ENCODE data around the gene RANGAP1. TPM values are rescaled to one million over a fixed set of nuclear protein-coding genes. Genes with fewer than 3 reads are reported as not detected.

RANGAP1 gene
- total and polyA plus RNA-seq, 2 of the 8 experiments (the other 6 are each of a cell fraction or from before 2014, with no cell fraction given) = 121 to 171 TPM

GRCh38 chr22:41230401-41230785 lies 55.6 kb downstream of the RANGAP1 start:
- Histone ChIP-seq H4K91ac (replicated peaks; ENCODE audit: insufficient read length, low read length) (no peak overlapping the region), H3K4ac (replicated peaks; ENCODE audit: insufficient read length, low read depth, low read length) (no peak overlapping the region), H2BK12ac (ENCODE audit: low read depth, low read length) (no peak overlapping the region), H4K5ac (ENCODE audit: insufficient read length, low read depth, low read length) (no peak overlapping the region), H3K79me1 (ENCODE audit: low read depth, low read length) (no peaks in the 10 kb centered on the region), H2BK120ac (replicated peaks; ENCODE audit: low read depth, low read length) (no peak overlapping the region), H4K20me1 (replicated peaks in 1 of 2; ENCODE audit: control insufficient read depth in 1 of 2, insufficient read depth in 2 of 2, low read length in 2 of 2) (peaks cover 0 to 3% of the 10 kb centered on the region in 2 experiments), H3K18ac (ENCODE audit: extremely low read depth, low read length) (no peak overlapping the region), H2AK5ac (ENCODE audit: low read depth, low read length) (no peak overlapping the region), H3K27me3 (replicated peaks in 1 of 4; ENCODE audit: control insufficient read depth in 3 of 4, extremely low read depth in 1 of 4, insufficient read depth in 3 of 4, low read length in 3 of 4) (peaks cover 0 to 2% (median 0%) of the 10 kb centered on the region in 4 experiments; a peak in 1 of 7 replicates), H2AFZ (ENCODE audit: low read length) (no peak overlapping the region), H3K9me3 (ENCODE audit: insufficient read depth in 2 of 2, low read depth in 1 of 2, low read length in 1 of 2) (no peaks in the 10 kb centered on the region), H3K27ac (ENCODE audit: low read depth, low read length) (no peak overlapping the region), H4K8ac (ENCODE audit: extremely low read depth, insufficient read depth, low read length) (no peak overlapping the region; the same call in 1 of the 2 replicates), H3K23me2 (ENCODE audit: low read depth, low read length) (no peaks in the 10 kb centered on the region), H2BK20ac (ENCODE audit: low read length) (no peak overlapping the region), H3K4me2 (ENCODE audit: insufficient read depth in 1 of 2, low read depth in 2 of 2, low read length in 2 of 2) (no peak overlapping the region), H2BK5ac (ENCODE audit: low read depth, low read length) (no peak overlapping the region), H3K23ac (ENCODE audit: insufficient read length) (no peak overlapping the region), H3K56ac (replicated peaks; ENCODE audit: insufficient read length, low read depth, low read length) (no peak overlapping the region), H2BK15ac (ENCODE audit: low read length) (no peak overlapping the region), H3K14ac (ENCODE audit: insufficient read length) (no peak overlapping the region), H3K36me3 (ENCODE audit: control insufficient read depth in 2 of 4, insufficient read depth in 4 of 4, low read length in 3 of 4) (peaks cover 0 to 15% (median 9%) of the 10 kb centered on the region in 4 experiments; a peak in 5 of 8 replicates), H3K9ac (replicated peaks in 1 of 4; ENCODE audit: extremely low read depth in 1 of 4, low read depth in 3 of 4, low read length in 3 of 4) (no peak overlapping the region), H3K4me1 (replicated peaks in 1 of 4; ENCODE audit: control insufficient read depth in 3 of 4, insufficient read depth in 4 of 4, low read length in 3 of 4) (no peaks in the 10 kb centered on the region), H3K79me2 (ENCODE audit: control insufficient read depth in 1 of 2, insufficient read depth in 2 of 2, low read length in 2 of 2) (no peaks in the 10 kb centered on the region), H3K4me3 (ENCODE audit: extremely low read depth in 1 of 4, insufficient read depth in 2 of 4, low read depth in 3 of 4, low read length in 4 of 4) (no peak overlapping the region)
- CTCF ChIA-PET (ENCODE audit: partially characterized antibody) = interaction anchor here (1.3 to 1.6 kb wide), 2 partner anchors 16 to 347 kb away, joined by 3 to 7 read pairs; no protein-coding TSS in a partner anchor
- no peak for DNase-seq (ENCODE audit: low read depth in 1 of 2, low spot score in 2 of 2)
- POLR2A ChIA-PET (ENCODE audit: partially characterized antibody) = interaction anchor here (0.7 to 5.6 kb wide), 7 partner anchors 8 to 220 kb away, joined by 3 to 25 read pairs (median 6); no protein-coding TSS in a partner anchor
- no peak for FAIRE-seq
- 99% methylated on average over 9 of the region's 9 CpGs; no CpG with 5 or more reads in 1 of the 2 experiments for WGBS, 2 experiments (ENCODE audit: extremely low coverage in 1 of 2, insufficient coverage in 1 of 2, insufficient read length in 1 of 2, insufficient replicate concordance in 2 of 2, low coverage in 1 of 2, low lambda C conversion rate in 2 of 2, missing lambda C conversion rate in 1 of 2)
- TF ChIP-seq, protein P1, sequence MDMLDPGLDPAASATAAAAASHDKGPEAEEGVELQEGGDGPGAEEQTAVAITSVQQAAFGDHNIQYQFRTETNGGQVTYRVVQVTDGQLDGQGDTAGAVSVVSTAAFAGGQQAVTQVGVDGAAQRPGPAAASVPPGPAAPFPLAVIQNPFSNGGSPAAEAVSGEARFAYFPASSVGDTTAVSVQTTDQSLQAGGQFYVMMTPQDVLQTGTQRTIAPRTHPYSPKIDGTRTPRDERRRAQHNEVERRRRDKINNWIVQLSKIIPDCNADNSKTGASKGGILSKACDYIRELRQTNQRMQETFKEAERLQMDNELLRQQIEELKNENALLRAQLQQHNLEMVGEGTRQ (IDR thresholded peaks at IDR 0.05; ENCODE audit: low read length) = no peak
- TF ChIP-seq, protein P2, sequence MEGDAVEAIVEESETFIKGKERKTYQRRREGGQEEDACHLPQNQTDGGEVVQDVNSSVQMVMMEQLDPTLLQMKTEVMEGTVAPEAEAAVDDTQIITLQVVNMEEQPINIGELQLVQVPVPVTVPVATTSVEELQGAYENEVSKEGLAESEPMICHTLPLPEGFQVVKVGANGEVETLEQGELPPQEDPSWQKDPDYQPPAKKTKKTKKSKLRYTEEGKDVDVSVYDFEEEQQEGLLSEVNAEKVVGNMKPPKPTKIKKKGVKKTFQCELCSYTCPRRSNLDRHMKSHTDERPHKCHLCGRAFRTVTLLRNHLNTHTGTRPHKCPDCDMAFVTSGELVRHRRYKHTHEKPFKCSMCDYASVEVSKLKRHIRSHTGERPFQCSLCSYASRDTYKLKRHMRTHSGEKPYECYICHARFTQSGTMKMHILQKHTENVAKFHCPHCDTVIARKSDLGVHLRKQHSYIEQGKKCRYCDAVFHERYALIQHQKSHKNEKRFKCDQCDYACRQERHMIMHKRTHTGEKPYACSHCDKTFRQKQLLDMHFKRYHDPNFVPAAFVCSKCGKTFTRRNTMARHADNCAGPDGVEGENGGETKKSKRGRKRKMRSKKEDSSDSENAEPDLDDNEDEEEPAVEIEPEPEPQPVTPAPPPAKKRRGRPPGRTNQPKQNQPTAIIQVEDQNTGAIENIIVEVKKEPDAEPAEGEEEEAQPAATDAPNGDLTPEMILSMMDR (IDR thresholded peaks at IDR 0.05; ENCODE audit: control extremely low read depth in 1 of 3, insufficient read depth in 1 of 3, low read depth in 1 of 3, low read length in 3 of 3) = no peak
- TF ChIP-seq TBP (IDR thresholded peaks at IDR 0.05; ENCODE audit: low read depth, low read length) (no peak), TEAD4 (IDR thresholded peaks at IDR 0.05; ENCODE audit: low read depth, low read length) (no peak), SRF (IDR thresholded peaks at IDR 0.05; ENCODE audit: low read depth, low read length) (no peak), POLR2AphosphoS5 (IDR thresholded peaks at IDR 0.05; ENCODE audit: low read depth, low read length) (no peak), TAF7 (optimal IDR thresholded peaks at IDR 0.05; ENCODE audit: borderline replicate concordance, low read depth, low read length) (no peak), RBBP5 (IDR thresholded peaks at IDR 0.05; ENCODE audit: borderline replicate concordance, low read depth, low read length) (no peak), CTBP2 (IDR thresholded peaks at IDR 0.05; ENCODE audit: borderline replicate concordance, insufficient read depth, insufficient read length, low read length) (no peak)
- TF ChIP-seq, protein P3, sequence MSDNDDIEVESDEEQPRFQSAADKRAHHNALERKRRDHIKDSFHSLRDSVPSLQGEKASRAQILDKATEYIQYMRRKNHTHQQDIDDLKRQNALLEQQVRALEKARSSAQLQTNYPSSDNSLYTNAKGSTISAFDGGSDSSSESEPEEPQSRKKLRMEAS (IDR thresholded peaks at IDR 0.05) = no peak
